Right atrium auricular region (tissue), 2 donors: ENCODE measurements around the gene OR6A2. TPM values are rescaled to one million over a fixed set of nuclear protein-coding genes. Genes with fewer than 3 reads are reported as not detected.

Experiments used
- DNase-seq: peaks from one replicate; pipeline ENCODE4 v3.0.0-alpha.2; 2019; ENCODE audit warnings: low spot score
- H3K27ac ChIP-seq, 2 donors: fragments of 200-600 bp; sonication (generic); 1 replicate in 1 of 2; 2 replicates in 1 of 2; pipeline ENCODE4 v1.5.1; 2016 to 2019
- H3K27me3 ChIP-seq, 2 donors: fragments of 200-600 bp; sonication (generic); one replicate each; pipeline versions ENCODE4 v1.5.1 to v1.6.0; 2017 to 2019
- H3K36me3 ChIP-seq: fragments of 200-600 bp; sonication (generic); one replicate; pipeline ENCODE4 v1.5.1; 2016
- H3K4me1 ChIP-seq, 2 donors: fragments of 200-600 bp; sonication (generic); one replicate each; pipeline versions ENCODE4 v1.5.1 to v1.6.0; 2017 to 2019
- H3K4me3 ChIP-seq, 2 donors: fragments of 200-600 bp; sonication (generic); 1 replicate in 1 of 2; 2 replicates in 1 of 2; pipeline ENCODE4 v1.5.1; 2017 to 2019; ENCODE audit warnings: mild to moderate bottlenecking in 1 of 2, moderate library complexity in 1 of 2
- H3K9me3 ChIP-seq, 2 donors: fragments of 200-600 bp; sonication (generic); one replicate each; pipeline ENCODE4 v1.5.1; 2019
- total RNA-seq, 2 donors: library from RNA; depleted of rRNA; stranded (reverse); fragments of >200 nt; gene quantifications; one replicate each; pipeline ENCODE4 v1.1.0, GENCODE V29; 2016
- TF ChIP-seq, protein P1 (sequence below), 2 donors: fragments of 200-600 bp; sonication (generic); IDR thresholded peaks; one replicate each; pipeline ENCODE4 v1.5.1; 2019; ENCODE audit warnings: antibody characterized with exemption in 2 of 2

Gene OR6A2
- total RNA-seq, 2 donors from 2014 or later, result not detected

GRCh38 chr11:6755303-6755952, 44.1 kb downstream of the OR6A2 start:
- no peaks in the 10 kb centered on the region for H3K27me3 ChIP-seq
- no peaks in the 10 kb centered on the region for H3K4me1 ChIP-seq
- no peaks in the 10 kb centered on the region for H3K36me3 ChIP-seq
- no peak overlapping the region for H3K4me3 ChIP-seq
- DNase-seq, result no peak
- H3K27ac ChIP-seq, result no peak overlapping the region
- H3K9me3 ChIP-seq, result no peaks in the 10 kb centered on the region
- TF ChIP-seq, protein P1, sequence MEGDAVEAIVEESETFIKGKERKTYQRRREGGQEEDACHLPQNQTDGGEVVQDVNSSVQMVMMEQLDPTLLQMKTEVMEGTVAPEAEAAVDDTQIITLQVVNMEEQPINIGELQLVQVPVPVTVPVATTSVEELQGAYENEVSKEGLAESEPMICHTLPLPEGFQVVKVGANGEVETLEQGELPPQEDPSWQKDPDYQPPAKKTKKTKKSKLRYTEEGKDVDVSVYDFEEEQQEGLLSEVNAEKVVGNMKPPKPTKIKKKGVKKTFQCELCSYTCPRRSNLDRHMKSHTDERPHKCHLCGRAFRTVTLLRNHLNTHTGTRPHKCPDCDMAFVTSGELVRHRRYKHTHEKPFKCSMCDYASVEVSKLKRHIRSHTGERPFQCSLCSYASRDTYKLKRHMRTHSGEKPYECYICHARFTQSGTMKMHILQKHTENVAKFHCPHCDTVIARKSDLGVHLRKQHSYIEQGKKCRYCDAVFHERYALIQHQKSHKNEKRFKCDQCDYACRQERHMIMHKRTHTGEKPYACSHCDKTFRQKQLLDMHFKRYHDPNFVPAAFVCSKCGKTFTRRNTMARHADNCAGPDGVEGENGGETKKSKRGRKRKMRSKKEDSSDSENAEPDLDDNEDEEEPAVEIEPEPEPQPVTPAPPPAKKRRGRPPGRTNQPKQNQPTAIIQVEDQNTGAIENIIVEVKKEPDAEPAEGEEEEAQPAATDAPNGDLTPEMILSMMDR (IDR thresholded peaks at IDR 0.05), result peak; percentile 79 to 91

DNA sequence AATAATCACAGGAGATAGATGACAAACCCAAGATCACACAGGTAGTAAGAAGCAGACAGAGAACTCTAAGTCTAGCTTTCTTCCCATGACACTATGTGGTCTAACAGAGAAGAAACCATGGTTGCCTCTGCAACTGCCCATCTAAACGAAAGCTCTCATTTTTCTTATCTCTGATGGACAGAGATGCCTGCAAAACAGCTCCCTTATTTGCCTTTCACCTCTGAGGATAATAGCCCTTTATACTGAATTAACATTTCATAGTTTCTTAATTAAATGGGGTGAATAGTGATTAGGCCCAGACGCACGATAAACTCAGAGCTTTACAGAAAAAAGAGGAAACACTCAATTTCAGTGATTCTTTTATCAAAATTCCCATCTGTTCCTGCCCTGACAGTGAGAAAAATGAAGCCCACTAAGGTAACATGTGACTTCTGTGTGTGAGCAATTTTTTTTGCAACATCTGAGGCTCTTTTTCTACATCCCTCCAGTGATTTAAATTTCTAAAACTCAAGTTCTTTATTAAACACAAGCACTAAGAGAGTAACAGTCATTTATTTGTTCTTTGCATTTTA, 52.3 kb downstream of the OR6A2 start:
- TF ChIP-seq, protein P1 (IDR thresholded peaks at IDR 0.05), result no peak
- no peak for DNase-seq
- Histone ChIP-seq H3K27me3 (no peaks in the 10 kb centered on the region), H3K4me1 (peaks cover 0 to 4% of the 10 kb centered on the region in 2 donors), H3K36me3 (no peaks in the 10 kb centered on the region), H3K4me3 (no peak overlapping the region), H3K9me3 (no peaks in the 10 kb centered on the region), H3K27ac (no peak overlapping the region)

DNA sequence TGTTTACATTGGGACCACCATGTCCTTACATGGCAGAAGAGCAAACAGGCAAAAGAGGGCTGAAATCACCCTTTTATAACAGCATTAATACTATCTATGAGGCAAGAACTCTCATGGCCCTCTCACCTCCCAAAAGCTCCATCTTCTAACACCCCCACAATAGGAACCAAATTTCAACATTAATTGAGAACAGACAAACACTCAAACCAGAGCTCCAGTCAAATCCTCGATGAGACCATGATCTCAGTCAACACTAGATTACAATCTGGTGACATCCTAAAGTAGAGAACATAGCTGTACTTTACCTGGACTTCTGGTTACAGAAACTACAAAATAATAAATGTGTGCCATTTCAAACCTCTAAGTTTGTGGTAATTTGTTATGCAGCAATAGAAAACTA, 52.9 kb downstream of the OR6A2 start:
- TF ChIP-seq, protein P1 (IDR thresholded peaks at IDR 0.05), result no peak
- Histone ChIP-seq H3K27ac (peak overlapping the region; percentile 41 to 53), H3K27me3 (no peaks in the 10 kb centered on the region), H3K36me3 (no peaks in the 10 kb centered on the region), H3K4me3 (peak overlapping the region; percentile 13 to 35), H3K4me1 (peaks cover 0 to 4% of the 10 kb centered on the region in 2 donors), H3K9me3 (no peaks in the 10 kb centered on the region)
- DNase-seq, result no peak

DNA sequence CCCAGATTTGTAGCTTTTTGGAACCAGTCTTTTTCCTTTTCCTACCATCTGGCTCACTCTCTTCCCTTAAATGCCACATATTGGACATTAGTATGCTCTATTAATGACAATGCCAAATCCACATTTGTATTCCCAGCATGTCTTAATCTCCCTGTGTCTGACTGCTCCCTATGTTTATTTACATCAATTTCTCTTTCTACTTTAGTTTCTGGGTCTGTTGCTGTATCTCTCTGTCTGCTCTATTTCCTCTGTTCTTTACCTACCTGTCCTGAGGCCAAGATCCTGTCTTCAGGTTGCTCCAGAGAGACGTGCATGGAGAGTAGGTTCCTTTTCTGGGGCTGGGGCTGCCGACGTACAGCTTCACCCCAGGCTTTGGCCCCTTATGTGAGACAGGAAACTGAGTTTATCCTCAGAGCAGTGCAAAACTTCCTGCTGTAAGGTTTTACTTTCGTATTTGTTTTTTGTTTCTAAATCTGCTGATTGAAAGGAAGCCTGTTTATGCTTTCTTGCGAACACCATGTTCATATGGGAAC, 53.3 kb downstream of the OR6A2 start:
- TF ChIP-seq, protein P1 (IDR thresholded peaks at IDR 0.05), result no peak
- Histone ChIP-seq H3K9me3 (no peaks in the 10 kb centered on the region), H3K4me1 (peaks cover 0 to 4% of the 10 kb centered on the region in 2 donors), H3K4me3 (peak overlapping the region; percentile 13 to 35), H3K27ac (peak overlapping the region; percentile 41 to 53), H3K36me3 (no peaks in the 10 kb centered on the region), H3K27me3 (no peaks in the 10 kb centered on the region)
- no peak for DNase-seq

- Histone ChIP-seq H3K27me3 (no peaks in the 10 kb centered on the region), H3K36me3 (no peaks in the 10 kb centered on the region), H3K9me3 (no peaks in the 10 kb centered on the region), H3K27ac (peak overlapping the region; percentile 41 to 53), H3K4me3 (peak overlapping the region; percentile 13 to 35), H3K4me1 (peaks cover 0 to 4% of the 10 kb centered on the region in 2 donors)
- TF ChIP-seq, protein P1 (IDR thresholded peaks at IDR 0.05), result no peak
- no peak for DNase-seq
Observed at GRCh38 chr11:6745465-6746015, 53.9 kb downstream of the OR6A2 start.
